ENCODE data around the gene CCT8L2. TPM values are rescaled to one million over a fixed set of nuclear protein-coding genes. Genes with fewer than 3 reads are reported as not detected.

Gene CCT8L2, protein sequence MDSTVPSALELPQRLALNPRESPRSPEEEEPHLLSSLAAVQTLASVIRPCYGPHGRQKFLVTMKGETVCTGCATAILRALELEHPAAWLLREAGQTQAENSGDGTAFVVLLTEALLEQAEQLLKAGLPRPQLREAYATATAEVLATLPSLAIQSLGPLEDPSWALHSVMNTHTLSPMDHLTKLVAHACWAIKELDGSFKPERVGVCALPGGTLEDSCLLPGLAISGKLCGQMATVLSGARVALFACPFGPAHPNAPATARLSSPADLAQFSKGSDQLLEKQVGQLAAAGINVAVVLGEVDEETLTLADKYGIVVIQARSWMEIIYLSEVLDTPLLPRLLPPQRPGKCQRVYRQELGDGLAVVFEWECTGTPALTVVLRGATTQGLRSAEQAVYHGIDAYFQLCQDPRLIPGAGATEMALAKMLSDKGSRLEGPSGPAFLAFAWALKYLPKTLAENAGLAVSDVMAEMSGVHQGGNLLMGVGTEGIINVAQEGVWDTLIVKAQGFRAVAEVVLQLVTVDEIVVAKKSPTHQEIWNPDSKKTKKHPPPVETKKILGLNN
- total RNA-seq, result not detected in 2 replicates

GRCh38 chr22:16592710-16593109 is at the start of gene CCT8L2:
Gene CCT8L2 (minus strand): TSS chr22:16592810. CDS start chr22:16592550, 260 bp downstream.

Other genes starting within 250 kb of the CCT8L2 start
- 0.06 TPM in 1 of 2 replicates, not detected in the other for gene XKR3, start 232.6 kb upstream of the CCT8L2 start, total RNA-seq